NCI-H1694 treated with DMSO at 0.1 percent for 48 hours (cell line): ENCODE measurements around the gene PTPRO.
A peak's percentile ranks its signal among the peaks of the same experiment; 100 is the strongest.

Source experiments
- DNase-seq: peaks from one replicate; lab custom pipeline; 2025; lab: John Stamatoyannopoulos, UW

The PTPRO gene

DNA sequence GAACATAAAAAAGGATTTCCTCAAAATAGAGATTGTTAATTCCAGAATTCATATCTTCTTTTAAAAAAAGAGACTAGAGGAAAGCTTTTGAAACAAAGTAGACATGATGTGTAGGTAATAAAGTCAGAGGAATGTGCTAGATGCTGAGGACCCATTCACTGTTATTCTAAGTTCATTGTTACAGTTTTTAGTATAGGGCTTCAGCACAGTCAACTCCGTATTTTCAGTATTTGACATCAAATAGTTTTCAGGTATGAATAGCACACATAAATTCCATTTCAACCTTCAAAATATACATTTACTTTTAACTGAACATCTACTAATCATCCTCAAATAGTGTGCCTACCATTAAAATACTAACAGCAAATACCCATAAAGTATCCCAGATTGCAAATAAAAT is 239.1 kb downstream of the PTPRO start:
- no peak for DNase-seq

DNA sequence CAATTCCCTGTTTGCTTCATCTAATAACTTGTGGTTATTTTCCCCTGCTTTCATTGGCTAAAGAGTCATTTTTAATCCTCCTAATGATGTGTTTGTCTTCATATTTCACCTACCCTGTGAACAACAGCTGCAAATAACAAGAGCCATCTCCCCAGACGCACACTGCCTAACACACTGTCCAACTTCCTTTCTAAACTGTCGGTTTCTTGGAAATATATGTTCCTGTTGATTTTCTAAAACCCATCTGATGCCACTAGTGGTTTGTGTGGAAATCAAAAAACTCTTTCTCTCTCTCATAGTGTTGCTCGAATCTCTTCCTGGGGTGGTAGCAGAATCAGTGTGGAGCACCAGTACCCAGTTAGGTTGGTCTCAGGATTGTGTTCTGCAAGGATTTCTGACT is 240.0 kb downstream of the PTPRO start:
- DNase-seq, result no peak

DNA sequence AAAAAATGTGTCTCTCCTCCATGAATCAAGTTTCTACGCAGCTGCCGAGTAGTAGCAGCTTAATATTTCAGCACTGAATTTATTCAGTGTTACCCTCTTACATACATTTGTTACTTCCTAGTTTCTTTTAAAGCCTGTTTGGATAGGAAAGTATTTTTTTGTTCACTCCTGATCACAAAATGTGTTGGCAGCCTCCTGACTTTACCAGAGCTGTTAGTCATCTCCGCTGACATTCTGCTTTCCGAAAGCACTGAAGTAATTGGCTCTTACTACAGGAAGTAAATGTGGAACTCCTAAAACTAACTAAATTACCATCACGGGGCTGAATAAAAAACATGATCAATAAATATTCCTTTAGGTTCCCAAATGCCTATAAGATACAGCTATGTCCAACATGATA is 241.4 kb downstream of the PTPRO start:
- DNase-seq, result no peak

DNA sequence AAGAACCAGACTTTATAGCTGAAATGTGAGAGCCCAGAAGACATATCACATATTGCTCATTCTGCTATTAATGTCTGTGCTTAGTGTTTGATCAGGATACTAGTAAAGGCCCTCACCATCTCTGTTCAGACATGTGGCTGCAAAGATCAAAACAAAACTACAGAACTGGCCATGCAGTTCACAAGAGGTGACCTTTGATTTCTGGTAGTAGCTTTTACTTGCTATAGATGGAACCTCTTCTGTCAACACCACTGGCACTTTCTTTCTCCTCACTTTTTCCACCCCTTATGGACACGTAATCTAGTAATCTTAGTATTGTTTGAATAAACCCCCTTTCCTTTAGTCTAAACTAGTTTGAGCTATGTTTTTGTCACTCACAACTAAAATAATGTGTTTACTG is 252.0 kb downstream of the PTPRO start:
- DNase-seq, result no peak

DNA sequence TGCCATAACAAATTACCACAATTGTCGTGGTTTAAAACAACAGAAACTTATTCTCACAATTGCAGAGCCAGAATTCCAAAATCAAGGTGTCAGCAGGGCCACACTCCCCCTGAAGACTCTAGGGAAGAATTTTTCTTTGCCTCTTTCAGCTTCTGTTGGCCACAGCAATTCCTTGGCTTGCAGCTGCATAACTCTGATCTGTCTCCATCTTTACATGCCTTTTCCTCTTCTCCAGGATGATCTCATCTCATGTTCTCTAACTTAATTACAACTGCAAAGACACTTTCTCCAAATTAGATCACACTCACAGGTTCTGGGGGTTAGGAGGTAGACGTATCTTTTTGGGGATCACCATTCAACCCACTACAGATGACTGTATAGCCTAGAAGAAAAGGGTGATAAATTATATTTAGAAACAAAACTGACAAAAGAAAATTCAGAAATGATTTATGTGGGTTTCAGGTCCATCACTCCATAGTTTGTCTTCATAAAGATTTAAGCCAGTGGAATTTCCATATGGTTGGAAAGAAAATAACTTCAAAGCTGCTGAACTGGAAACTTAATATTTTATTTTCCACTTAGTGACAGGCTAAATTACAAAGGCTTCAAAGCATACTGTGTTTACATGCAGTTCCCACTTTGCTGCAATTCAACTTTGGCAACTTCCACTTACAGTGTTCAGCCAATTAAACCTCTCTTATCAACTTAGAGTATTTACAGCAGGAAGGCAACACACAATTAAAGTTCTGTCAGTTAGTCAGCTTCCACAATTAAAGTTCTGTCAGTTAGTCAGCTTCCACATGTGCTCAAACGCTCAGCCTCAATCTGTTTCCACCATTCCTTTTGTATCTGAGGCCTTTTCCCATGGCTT is 253.6 kb downstream of the PTPRO start:
- DNase-seq, result peak; percentile 3

DNA sequence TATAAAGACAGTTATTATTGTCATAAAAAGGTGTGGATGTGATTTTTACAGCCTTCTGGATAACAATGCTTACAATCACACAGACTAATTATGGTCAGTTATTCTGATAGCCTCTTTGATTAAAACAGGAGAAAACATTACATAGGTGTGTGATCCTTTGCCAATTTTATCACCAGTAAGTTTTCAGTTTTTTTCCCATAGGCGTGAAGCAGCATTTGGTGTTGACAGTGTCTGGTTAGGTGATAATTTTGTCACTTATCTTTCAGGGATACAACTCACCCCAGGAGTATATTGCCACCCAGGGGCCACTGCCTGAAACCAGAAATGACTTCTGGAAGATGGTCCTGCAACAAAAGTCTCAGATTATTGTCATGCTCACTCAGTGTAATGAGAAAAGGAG is 258.1 kb downstream of the PTPRO start:
- no peak for DNase-seq

DNA sequence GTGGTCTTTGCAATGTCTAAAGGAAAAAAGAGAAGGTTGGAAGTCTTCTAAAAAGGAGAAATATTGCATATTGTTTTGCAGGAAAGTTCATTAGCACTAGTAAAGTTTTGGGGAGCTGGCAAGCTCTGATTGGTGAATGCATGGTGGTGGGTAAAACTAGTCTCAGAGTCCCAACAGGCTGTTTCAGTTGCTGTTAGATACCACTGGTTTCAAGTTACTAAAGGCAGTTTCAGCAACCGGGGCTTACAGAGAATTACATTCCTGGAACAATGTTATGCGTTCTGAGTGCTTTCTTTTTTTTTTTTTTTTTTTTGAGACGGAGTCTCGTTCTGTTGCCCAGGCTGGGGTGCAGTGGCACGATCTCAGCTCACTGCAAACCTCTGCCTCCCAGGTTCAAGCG is 258.7 kb downstream of the PTPRO start:
- DNase-seq, result no peak

DNA sequence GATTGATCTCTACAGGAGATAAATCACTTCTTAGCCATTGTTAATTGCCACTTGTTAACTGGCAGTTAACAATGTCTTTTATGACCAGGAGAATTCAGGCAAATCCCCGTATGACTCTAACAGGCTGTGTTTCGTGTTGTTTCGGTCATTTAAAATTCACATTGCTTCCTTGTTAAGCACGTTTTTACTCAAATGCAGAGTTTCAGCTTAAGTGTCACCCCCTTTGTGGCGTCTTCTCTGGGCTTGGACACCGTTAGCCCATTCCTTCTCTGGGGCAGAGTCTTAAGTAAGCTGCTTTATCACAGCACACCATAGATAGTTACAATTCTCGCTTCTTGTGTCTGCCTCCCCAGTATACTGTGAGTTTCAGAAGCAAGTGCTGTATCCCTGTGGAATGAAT is 261.5 kb downstream of the PTPRO start:
- DNase-seq, result no peak

DNA sequence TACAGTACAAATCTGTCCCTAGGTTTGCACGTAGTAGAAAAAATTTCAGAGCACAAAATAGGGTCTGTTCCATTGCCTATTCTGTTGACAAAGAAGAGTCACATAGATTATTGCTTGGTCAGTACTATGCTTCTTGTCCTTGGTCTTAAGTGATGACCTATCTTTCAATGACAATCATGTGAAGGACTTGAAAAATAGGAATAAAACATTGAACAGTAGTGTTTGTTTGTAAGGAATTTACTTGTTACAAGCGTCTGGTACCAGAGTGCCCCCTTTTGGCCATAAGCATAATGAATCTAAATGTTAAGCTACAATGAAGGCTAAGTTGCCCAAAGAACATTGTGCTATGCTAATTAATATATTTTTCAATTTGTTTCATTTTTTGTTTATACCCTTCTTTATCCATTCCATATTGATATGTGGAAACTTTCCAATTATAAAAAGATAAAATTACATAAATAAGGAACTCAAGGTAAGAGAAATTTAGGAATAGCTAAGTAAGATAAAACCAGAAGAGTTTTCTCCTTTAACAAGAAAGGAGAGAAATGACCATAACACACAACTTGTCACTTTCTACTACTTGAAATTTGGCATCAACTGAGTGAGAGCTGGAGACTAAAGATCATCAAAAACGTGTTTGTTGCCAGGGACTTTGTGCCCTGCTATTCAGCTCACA is 262.2 kb downstream of the PTPRO start:
- peak; percentile 76 for DNase-seq

DNA sequence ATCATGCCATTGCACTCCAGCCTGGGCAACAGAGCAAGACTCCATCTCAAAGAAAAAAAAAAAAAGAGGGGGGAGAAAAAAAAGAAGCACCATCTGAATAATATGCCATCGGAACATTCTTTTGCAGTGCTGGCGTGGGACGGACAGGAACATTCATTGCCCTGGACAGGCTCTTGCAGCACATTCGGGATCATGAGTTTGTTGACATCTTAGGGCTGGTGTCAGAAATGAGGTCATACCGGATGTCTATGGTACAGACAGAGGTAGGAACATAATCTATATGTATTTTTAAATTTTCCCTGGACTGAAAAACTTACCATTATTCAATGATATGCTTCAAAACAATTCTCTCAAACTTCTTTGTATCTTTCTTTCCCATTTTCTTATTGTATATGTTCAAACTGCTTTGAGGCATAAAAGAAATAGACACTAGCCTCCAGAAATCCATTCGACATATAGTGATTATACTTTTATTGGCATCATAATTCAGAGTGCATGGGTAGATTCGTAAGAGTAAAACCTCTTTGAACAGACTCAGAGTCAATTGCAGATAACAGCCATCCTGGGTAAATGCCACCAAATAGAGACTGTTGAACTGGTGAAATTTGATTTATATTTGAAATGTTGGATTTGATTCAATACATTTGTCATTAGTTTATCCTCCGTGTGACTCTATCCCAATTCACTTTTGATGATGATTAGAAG is 267.2 kb downstream of the PTPRO start:
- no peak for DNase-seq

DNA sequence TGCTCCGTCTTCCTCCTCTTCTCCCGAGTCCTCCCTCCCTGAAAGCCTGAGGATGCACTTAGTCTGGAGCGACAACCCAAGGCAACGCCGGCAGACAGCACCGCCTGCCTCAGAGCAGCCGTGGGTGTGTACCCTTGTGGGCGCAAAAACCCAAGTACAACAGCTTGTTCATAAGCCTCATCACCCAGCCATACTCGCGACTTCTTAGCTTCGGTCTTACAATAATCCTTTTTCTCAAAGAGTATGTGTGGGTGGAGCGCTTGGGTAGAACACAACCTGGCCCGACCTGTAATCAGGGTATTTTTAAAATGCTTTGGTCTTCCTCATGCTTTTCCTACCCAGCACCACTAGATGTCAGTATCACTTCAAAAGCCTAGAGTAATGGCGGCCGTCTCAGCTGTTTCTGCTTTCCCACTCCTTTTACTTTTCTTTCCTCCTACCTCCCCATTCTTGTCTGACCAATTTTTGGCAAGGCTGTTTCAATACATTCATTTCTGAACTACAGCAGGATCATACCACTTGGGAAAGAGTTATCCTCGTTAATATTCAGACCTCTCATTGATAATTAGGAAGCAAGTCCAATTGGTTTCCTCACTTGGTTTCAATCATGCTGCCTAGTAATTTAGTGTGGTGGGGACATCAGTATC is 268.0 kb downstream of the PTPRO start:
- DNase-seq, result peak; percentile 90

DNA sequence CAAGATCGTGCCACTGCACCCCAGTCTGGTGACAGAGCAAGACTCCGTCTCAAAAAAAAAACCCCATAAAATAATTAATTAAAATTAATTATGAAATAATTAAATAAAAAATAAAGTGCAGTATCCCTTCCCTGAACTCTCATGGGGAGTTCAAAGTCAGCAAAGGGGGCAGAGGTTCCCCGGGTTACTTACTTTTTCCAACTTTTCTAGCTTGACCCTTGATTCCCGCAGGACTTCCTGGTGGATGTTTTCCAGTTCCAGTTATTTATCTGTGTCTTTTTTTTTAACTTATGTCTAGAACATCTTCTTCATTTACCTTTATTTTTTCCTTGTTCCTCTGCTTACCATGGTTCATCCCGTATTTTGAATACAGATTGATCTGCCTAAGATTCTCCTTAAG is 269.5 kb downstream of the PTPRO start:
- DNase-seq, result no peak

DNA sequence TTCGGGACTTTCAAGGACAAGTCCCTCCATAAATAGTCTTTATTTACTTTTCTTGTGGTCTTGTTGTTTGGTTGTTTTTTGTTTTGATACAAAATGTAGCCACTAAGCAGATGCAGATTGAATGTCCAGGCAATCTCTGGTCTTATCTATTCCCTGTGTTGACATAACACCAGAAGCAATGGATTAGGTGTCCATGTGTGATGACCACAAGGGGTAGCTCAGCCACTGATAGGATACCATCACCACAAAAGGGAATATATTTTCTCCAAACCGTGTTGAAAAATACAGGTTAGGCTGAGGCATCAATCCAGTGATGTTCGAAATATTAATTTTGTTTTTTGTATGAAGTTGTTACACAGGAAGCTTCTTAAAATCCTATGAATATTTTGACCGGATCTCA is 270.6 kb downstream of the PTPRO start:
- no peak for DNase-seq

DNA sequence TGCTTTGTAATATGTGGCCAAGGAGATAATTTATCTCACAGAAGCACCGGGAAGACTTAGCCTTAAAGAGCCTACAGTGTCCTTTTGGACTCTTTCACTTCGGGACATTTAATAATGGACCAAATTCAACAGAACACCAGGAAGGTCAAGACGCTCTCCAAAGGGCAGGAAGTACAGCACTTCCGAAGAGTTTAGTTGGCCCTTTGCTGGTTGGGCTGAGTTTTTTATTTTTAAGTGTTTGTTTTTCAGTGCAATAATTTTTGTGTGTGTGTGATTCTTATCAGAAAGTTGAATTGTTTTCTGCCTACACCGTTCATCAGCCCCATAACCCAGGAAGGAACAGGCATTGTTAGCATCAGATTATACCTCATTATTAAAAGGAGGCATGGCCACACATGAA is 273.9 kb downstream of the PTPRO start:
- DNase-seq, result no peak

DNA sequence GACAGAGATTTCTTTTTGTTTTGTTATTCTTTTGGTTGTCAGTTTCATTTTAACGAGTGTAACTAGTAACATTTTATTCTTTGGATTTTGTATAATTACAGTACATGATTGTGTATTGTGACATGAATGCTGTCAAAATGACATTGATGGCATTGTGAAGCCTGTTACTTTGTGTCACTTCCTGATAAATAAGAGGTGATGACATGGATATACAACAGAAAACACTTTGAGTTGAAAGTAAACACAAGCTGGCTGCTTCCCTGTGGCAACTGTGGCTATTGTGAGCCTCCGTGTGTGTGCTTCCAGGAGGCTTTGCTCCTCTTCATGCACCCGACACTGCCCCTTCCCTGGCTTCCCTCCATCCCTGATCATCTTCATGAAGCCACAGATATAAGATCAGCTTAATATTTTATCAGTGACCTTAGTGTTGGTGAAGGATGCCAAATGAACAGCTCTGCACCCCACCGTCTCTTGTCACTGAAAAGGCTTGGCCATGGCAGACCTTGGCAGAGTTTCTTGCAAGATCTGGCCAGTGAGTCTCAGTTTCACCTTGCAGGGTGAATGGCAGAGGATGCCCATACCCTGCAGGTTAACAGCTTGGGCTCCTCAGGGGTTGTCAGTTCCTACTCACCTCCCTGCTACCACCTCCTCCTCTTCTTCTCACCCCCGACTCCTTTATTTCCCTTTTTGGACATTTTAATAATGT is 275.0 kb downstream of the PTPRO start:
- DNase-seq, result no peak

DNA sequence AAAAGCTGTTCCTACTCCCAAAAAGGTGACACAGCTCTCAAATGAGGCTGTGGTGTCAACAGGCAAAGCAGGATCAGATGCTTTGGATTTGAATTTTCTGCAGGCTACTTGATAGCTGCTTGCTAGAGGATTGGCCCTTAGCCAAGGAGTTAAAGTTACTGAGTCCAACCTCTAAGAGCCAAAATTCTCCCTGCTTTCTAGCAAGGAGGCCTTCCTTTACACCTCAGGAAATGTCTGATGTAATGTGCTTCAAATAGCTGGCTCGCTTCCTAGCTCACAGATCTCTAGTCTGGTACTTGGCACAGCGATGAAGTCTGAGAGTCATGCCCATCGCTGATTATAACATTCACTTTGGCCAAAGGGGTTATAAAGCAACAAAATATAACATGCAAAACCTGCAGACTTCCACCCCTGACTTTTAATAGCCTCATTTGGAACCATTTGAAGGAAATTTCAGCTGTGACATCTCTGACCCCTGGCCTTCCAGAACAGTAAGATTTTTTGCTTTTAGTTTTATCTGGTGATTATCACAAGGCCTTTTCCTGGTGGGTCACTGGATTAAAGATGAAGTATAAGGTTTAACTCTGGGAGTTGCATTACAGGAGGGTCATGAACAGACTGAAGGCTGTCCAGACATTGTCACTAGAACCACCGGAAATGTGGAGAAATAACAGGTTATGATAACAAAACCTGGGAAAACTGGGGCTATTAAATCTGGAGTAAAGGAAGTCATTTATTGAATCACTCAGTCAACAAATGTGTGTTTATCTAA is 277.1 kb downstream of the PTPRO start:
- no peak for DNase-seq

DNA sequence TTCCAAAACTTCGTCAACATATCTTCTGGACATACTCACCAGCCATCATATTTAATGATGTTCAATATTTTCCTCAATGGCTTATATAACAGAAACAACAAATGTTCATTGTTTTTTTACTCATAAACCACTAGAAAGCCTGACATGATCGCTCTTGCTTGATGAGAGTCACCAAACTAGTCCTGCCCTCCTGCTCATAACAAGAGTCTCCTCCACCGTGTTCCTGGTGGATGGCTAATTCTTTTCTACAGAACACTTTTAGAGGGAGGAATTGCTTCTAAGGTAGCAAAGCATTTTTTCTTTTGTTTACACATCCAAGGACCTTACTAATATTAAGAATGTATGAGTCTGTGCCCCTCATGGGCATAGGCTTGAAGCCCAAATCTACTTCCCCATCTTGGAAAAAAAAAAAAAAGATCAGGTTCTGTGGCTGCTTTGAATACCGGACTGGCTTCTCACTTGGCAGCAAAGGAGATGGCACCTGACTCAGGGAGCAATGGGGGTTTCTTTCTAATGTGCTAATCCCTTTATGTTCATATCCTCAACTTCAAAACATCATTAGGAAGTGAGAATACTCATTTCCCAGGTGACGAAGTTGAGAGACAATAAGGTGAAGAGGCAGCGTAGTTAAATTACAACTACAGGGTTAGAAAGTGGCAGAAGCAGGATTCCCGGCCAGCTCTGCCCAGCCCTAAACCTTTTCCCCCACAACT is 278.1 kb downstream of the PTPRO start:
- DNase-seq, result no peak

DNA sequence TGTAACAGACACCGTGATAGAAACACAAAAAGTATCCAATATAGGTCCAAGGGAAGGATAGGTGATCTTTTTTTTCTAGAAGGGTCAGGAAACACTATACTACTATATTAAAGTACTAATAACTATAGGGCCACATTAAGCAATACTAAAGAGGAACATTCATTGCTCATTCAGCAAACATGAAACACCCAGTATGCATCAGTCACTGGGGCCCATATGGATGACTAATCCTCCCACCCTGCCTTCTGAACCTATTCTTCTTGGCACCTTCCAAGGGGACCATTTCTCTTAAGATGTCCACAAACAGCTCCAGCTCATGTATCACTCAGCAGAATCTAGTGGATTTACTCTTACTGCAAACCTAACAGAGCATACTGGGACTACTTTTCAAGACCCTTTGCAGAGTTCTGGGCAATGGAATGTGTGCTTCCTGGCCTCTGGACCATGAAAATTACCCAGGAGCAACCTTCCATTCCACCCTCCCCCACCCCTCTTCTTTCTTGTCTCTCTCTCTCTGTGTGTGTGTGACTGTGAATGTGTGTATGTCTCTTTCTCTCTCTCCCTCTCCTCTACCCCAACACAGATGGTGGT is 279.0 kb downstream of the PTPRO start:
- no peak for DNase-seq

DNA sequence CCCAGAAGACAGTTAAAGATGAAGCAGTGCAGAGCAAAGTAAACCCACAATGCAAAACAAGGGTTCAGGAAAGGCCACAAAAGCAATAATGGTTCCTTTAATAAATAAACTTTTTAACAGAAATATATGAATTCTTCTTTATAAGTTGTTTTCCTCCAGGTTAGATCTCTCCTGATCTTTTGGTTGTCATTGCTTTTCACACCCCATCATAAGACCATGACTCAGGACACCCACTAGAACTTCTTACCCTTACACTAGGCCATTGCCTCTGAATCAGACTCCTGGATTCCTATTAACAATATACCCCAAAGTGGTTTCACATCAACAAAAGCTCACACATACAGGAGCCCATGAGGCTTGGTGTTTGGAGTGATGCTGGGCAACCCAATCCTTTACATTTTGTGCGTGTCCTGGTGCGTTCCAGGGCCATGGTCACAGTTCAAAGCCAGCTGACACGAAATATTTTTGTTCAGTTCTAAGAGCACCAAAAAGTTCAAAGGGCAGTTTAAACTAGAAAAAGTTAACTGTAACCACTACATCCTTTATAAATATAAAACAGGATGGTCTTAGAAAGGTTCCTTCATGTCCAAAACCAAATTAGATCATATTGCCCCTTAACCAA is 279.9 kb downstream of the PTPRO start:
- no peak for DNase-seq
